B cell (primary cell): ENCODE results near the gene STXBP2.

Source experiments
- EZH2 ChIP-seq: IDR thresholded peaks from 2 replicates; pipeline ENCODE4 v1.6.1; 2012; ENCODE audit warnings: borderline replicate concordance, low read depth, mild to moderate bottlenecking, moderate library complexity, low read length; ENCODE audit not compliant: insufficient read depth, poor library complexity, severe bottlenecking
- TF ChIP-seq, protein P1 (sequence below): fragments of 200-600 bp; IDR thresholded peaks from one replicate; pipeline ENCODE4 v1.8.0; 2022; ENCODE audit warnings: antibody characterized with exemption, mild to moderate bottlenecking

DNA sequence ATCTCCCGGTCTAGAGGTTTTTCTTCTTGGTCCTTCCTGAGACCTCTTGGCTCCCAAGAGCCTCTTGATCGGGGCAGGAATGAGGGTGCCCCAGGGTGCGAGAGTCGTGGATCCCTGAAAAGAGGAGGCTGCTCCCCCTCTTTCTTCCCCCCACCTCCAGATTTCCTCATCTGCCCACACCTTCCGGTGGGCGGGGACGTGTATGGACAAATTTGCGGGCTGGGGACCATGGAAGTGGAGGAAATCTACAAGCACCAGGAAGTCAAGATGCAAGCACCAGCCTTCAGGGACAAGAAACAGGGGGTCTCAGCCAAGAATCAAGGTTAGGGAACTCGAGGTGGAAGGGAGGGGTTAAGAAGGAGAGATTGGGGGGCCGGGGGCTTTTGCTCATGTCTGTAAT lies 39.9 kb downstream of the STXBP2 start, which contains the start of gene MCEMP1:
- TF ChIP-seq, protein P1, sequence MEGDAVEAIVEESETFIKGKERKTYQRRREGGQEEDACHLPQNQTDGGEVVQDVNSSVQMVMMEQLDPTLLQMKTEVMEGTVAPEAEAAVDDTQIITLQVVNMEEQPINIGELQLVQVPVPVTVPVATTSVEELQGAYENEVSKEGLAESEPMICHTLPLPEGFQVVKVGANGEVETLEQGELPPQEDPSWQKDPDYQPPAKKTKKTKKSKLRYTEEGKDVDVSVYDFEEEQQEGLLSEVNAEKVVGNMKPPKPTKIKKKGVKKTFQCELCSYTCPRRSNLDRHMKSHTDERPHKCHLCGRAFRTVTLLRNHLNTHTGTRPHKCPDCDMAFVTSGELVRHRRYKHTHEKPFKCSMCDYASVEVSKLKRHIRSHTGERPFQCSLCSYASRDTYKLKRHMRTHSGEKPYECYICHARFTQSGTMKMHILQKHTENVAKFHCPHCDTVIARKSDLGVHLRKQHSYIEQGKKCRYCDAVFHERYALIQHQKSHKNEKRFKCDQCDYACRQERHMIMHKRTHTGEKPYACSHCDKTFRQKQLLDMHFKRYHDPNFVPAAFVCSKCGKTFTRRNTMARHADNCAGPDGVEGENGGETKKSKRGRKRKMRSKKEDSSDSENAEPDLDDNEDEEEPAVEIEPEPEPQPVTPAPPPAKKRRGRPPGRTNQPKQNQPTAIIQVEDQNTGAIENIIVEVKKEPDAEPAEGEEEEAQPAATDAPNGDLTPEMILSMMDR: no peak
- no peak for TF ChIP-seq EZH2
